HG03280 (cell line): Measurements from ENCODE around the gene KRT10.
"Not testable (repeated sequence)": the region's sequence is repeated elsewhere in the genome, so short reads cannot be mapped to it uniquely, and the experiment has no call there.

Experiments used
- ATAC-seq: cut with Tn5 transposase; IDR thresholded peaks from one replicate; pipeline ENCODE4 v1.9.1; 2021; ENCODE audit warnings: mild to moderate bottlenecking, moderate library complexity; ENCODE audit not compliant: unreplicated experiment

Gene KRT10

GRCh38 chr17:40822132-40822812 is at the start of gene KRT10:
KRT10 (minus strand) TSS chr17:40822614; CDS start chr17:40822585, 29 bp downstream.
- no peak for ATAC-seq

- ATAC-seq = no peak
Measured at GRCh38 chr17:40871316-40871715, 48.9 kb upstream of the KRT10 start.

GRCh38 chr17:40870136-40870535 is 47.7 kb upstream of the KRT10 start:
- no peak for ATAC-seq

- no peak for ATAC-seq
Measured at GRCh38 chr17:40866838-40867237, 44.4 kb upstream of the KRT10 start, which contains the start of gene KRT12. KRT12 (minus strand) TSS chr17:40867223; CDS start chr17:40867186, 37 bp downstream.

GRCh38 chr17:40864661-40865390 is 42.4 kb upstream of the KRT10 start:
- ATAC-seq = no peak

- no peak for ATAC-seq
Measured at GRCh38 chr17:40862985-40863733, 40.7 kb upstream of the KRT10 start.

GRCh38 chr17:40859536-40859935 is 37.1 kb upstream of the KRT10 start:
- ATAC-seq = no peak

- ATAC-seq = not testable (repeated sequence)
Measured at GRCh38 chr17:40858667-40859066, 36.3 kb upstream of the KRT10 start.

GRCh38 chr17:40857535-40857934 is 35.1 kb upstream of the KRT10 start:
- no peak for ATAC-seq

- no peak for ATAC-seq
Measured at GRCh38 chr17:40854175-40854814, 31.9 kb upstream of the KRT10 start.

- no peak for ATAC-seq
Measured at GRCh38 chr17:40852364-40852763, 29.9 kb upstream of the KRT10 start.

GRCh38 chr17:40850293-40850972 is 28.0 kb upstream of the KRT10 start:
- ATAC-seq = no peak

GRCh38 chr17:40849723-40850122 is 27.3 kb upstream of the KRT10 start:
- ATAC-seq = no peak

GRCh38 chr17:40848583-40849235 is 26.3 kb upstream of the KRT10 start:
- ATAC-seq = no peak

- no peak for ATAC-seq
Measured at GRCh38 chr17:40846515-40847144, 24.2 kb upstream of the KRT10 start.

- ATAC-seq = no peak
Measured at GRCh38 chr17:40844671-40845107, 22.3 kb upstream of the KRT10 start.

- no peak for ATAC-seq
Measured at GRCh38 chr17:40843242-40843641, 20.8 kb upstream of the KRT10 start.

GRCh38 chr17:40841246-40841645 is 18.8 kb upstream of the KRT10 start:
- ATAC-seq = no peak

- ATAC-seq = no peak
Measured at GRCh38 chr17:40839194-40839593, 16.8 kb upstream of the KRT10 start.
